IMR-90 (cell line): ENCODE results near the gene MBIP. TPM values are rescaled to one million over a fixed set of nuclear protein-coding genes. Genes with fewer than 3 reads are reported as not detected.

Experiments
- ATAC-seq: fragments of 200-7000 bp; cut with Tn5 transposase; 2 replicates; pipeline ENCODE4 v1.9.1; 2020; ENCODE audit warnings: low read depth, mild to moderate bottlenecking, moderate library complexity
- BruUV-seq: library from RNA; stranded (reverse); fragments of 400-500 nt; replicated peaks from 2 replicates; lab custom pipeline; 2021; lab: Mats Ljungman, UMichigan
- CTCF ChIA-PET: fragments of 300-600 bp; formaldehyde crosslinking; extraction: SDS; loops from one replicate; lab custom pipeline; 2021; ENCODE audit warnings: antibody characterized with exemption; lab: Yijun Ruan, JAX
- POLR2A ChIA-PET: fragments of 300-600 bp; sonication (Branson Sonifier 250); formaldehyde crosslinking; loops from one replicate; lab custom pipeline; 2022; ENCODE audit warnings: antibody characterized with exemption; ENCODE audit not compliant: unreplicated experiment; lab: Charles Lee
- DNase-seq: peaks from one replicate; pipeline ENCODE4 v3.0.0; 2013
- H2AFZ ChIP-seq: replicated peaks from 2 replicates; pipeline ENCODE3; 2013; ENCODE audit warnings: low read length, mild to moderate bottlenecking; ENCODE audit not compliant: poor library complexity
- H2AK5ac ChIP-seq: 2 replicates; pipeline ENCODE4 v1.6.1; 2013; ENCODE audit warnings: low read depth, low read length, inconsistent platforms
- H2AK9ac ChIP-seq: replicated peaks from 2 replicates; pipeline ENCODE3; 2013; ENCODE audit warnings: mild to moderate bottlenecking, low read depth, low read length, moderate library complexity; ENCODE audit not compliant: poor library complexity
- H2BK120ac ChIP-seq: 2 replicates; pipeline ENCODE4 v1.6.1; 2013; ENCODE audit warnings: low read depth, low read length, inconsistent platforms
- H2BK15ac ChIP-seq: 3 replicates; pipeline ENCODE4 v1.6.1; 2013; ENCODE audit warnings: low read depth, low read length, inconsistent platforms
- H2BK20ac ChIP-seq: 2 replicates; pipeline ENCODE4 v1.6.1; 2013; ENCODE audit warnings: low read depth, mild to moderate bottlenecking, inconsistent platforms, low read length, moderate library complexity
- H2BK5ac ChIP-seq: 2 replicates; pipeline ENCODE4 v1.6.1; 2013; ENCODE audit warnings: mild to moderate bottlenecking, low read depth, low read length, inconsistent platforms; ENCODE audit not compliant: poor library complexity, severe bottlenecking
- H3K14ac ChIP-seq: replicated peaks from 2 replicates; pipeline ENCODE4 v1.6.1; 2013; ENCODE audit warnings: low read depth, low read length, inconsistent platforms
- H3K18ac ChIP-seq: 2 replicates; pipeline ENCODE4 v1.6.1; 2013; ENCODE audit warnings: low read depth, low read length, control low read depth
- H3K23ac ChIP-seq: 2 replicates; pipeline ENCODE4 v1.6.1; 2013; ENCODE audit warnings: low read depth, low read length, inconsistent platforms
- H3K27ac ChIP-seq: 2 replicates; pipeline ENCODE4 v1.5.1; 2013; ENCODE audit warnings: mild to moderate bottlenecking, control low read depth, low read length; ENCODE audit not compliant: insufficient read depth
- H3K27me3 ChIP-seq: 2 replicates; pipeline ENCODE4 v1.6.1; 2013; ENCODE audit warnings: low read length; ENCODE audit not compliant: control insufficient read depth, insufficient read depth
- H3K36me3 ChIP-seq: 2 replicates; pipeline ENCODE4 v1.6.1; 2013; ENCODE audit warnings: low read length, mixed read lengths; ENCODE audit not compliant: control insufficient read depth, insufficient read depth
- H3K4ac ChIP-seq: 2 replicates; pipeline ENCODE4 v1.6.1; 2013; ENCODE audit warnings: low read depth, low read length, inconsistent platforms
- H3K4me1 ChIP-seq: 2 replicates; pipeline ENCODE4 v1.6.1; 2013; ENCODE audit warnings: low read length, mixed read lengths; ENCODE audit not compliant: control insufficient read depth, insufficient read depth
- H3K4me2 ChIP-seq: 2 replicates; pipeline ENCODE4 v1.6.1; 2013; ENCODE audit warnings: low read depth, mild to moderate bottlenecking, control low read depth, low read length, moderate library complexity
- H3K4me3 ChIP-seq: 2 replicates; pipeline ENCODE4 v1.5.1; 2013; ENCODE audit warnings: low read depth, mild to moderate bottlenecking, control low read depth, low read length, moderate library complexity; ENCODE audit not compliant: insufficient read depth
- H3K56ac ChIP-seq: 2 replicates; pipeline ENCODE4 v1.6.1; 2013; ENCODE audit warnings: low read length, inconsistent platforms; ENCODE audit not compliant: insufficient read depth; ENCODE audit errors: extremely low read depth
- H3K79me1 ChIP-seq, 2 experiments: 2 replicates each; pipeline ENCODE4 v1.6.1; 2013; ENCODE audit warnings: low read length in 2 of 2, inconsistent platforms in 1 of 2, low read depth in 1 of 2
- H3K9ac ChIP-seq: 2 replicates; pipeline ENCODE4 v1.6.1; 2013; ENCODE audit warnings: low read depth, low read length, control low read depth
- H3K9me1 ChIP-seq: 2 replicates; pipeline ENCODE4 v1.6.1; 2013; ENCODE audit warnings: low read length, inconsistent platforms; ENCODE audit not compliant: insufficient read depth
- H3K9me3 ChIP-seq: 2 replicates; pipeline ENCODE4 v1.6.1; 2013; ENCODE audit warnings: low read length; ENCODE audit not compliant: control insufficient read depth, insufficient read depth
- H4K20me1 ChIP-seq: 2 replicates; pipeline ENCODE4 v1.6.1; 2013; ENCODE audit warnings: low read length, inconsistent platforms; ENCODE audit not compliant: insufficient read depth
- H4K5ac ChIP-seq: 2 replicates; pipeline ENCODE4 v1.6.1; 2013; ENCODE audit warnings: mild to moderate bottlenecking, low read depth, low read length, control low read depth
- H4K8ac ChIP-seq, 2 experiments: 2 replicates each; pipeline ENCODE4 v1.6.1; 2013; ENCODE audit warnings: low read depth in 2 of 2, low read length in 2 of 2, control low read depth in 1 of 2, inconsistent platforms in 1 of 2
- H4K91ac ChIP-seq: 2 replicates; pipeline ENCODE4 v1.6.1; 2013; ENCODE audit warnings: low read depth, low read length, inconsistent platforms; ENCODE audit not compliant: insufficient read depth
- BHLHE40 ChIP-seq: fragments of 150-350 bp; IDR thresholded peaks from 2 replicates; pipeline ENCODE4 v1.6.1; 2016; ENCODE audit warnings: mild to moderate bottlenecking, low read depth, low read length
- CEBPB ChIP-seq: IDR thresholded peaks from 2 replicates; pipeline ENCODE4 v1.6.1; 2012; ENCODE audit warnings: low read depth, low read length, improper control_type of control experiment
- CHD1 ChIP-seq: IDR thresholded peaks from 2 replicates; pipeline ENCODE4 v1.6.1; 2012; ENCODE audit warnings: low read depth, low read length, improper control_type of control experiment
- CTCF ChIP-seq: conservative IDR thresholded peaks from 2 replicates; pipeline ENCODE4 v1.5.1; 2012; ENCODE audit warnings: mild to moderate bottlenecking, low read depth, low read length, improper control_type of control experiment
- ELK1 ChIP-seq: fragments of 150-350 bp; IDR thresholded peaks from 2 replicates; pipeline ENCODE4 v1.6.1; 2016; ENCODE audit warnings: low read depth, mild to moderate bottlenecking, low read length, moderate library complexity, borderline replicate concordance
- FOS ChIP-seq: fragments of 150-350 bp; IDR thresholded peaks from 2 replicates; pipeline ENCODE4 v1.6.1; 2016; ENCODE audit warnings: low read depth, low read length
- MAFK ChIP-seq: IDR thresholded peaks from 2 replicates; pipeline ENCODE4 v1.6.1; 2012; ENCODE audit warnings: low read depth, low read length, improper control_type of control experiment
- MAZ ChIP-seq: IDR thresholded peaks from 2 replicates; pipeline ENCODE4 v1.6.1; 2012; ENCODE audit warnings: low read depth, mild to moderate bottlenecking, low read length, improper control_type of control experiment, moderate library complexity, borderline replicate concordance
- MXI1 ChIP-seq: IDR thresholded peaks from 2 replicates; pipeline ENCODE4 v1.6.1; 2012; ENCODE audit warnings: low read depth, mild to moderate bottlenecking, low read length, moderate library complexity, borderline replicate concordance
- NFE2L2 ChIP-seq: fragments of 150-350 bp; IDR thresholded peaks from 2 replicates; pipeline ENCODE4 v1.6.1; 2016; ENCODE audit warnings: low read depth, mild to moderate bottlenecking, low read length
- POLR2A ChIP-seq: IDR thresholded peaks from 2 replicates; pipeline ENCODE4 v1.6.1; 2012; ENCODE audit warnings: mild to moderate bottlenecking, low read depth, low read length
- RAD21 ChIP-seq: IDR thresholded peaks from 2 replicates; pipeline ENCODE4 v1.6.1; 2012; ENCODE audit warnings: low read length, improper control_type of control experiment
- RCOR1 ChIP-seq: IDR thresholded peaks from 2 replicates; pipeline ENCODE4 v1.6.1; 2012; ENCODE audit warnings: mild to moderate bottlenecking, low read length, improper control_type of control experiment; ENCODE audit not compliant: insufficient replicate concordance
- RFX5 ChIP-seq: IDR thresholded peaks from 2 replicates; pipeline ENCODE4 v1.8.0; 2012; ENCODE audit warnings: low read depth, mild to moderate bottlenecking, low read length, moderate library complexity
- SMC3 ChIP-seq: fragments of 150-350 bp; IDR thresholded peaks from 2 replicates; pipeline ENCODE4 v1.6.1; 2016; ENCODE audit warnings: low read depth, mild to moderate bottlenecking, antibody characterized with exemption, low read length, moderate library complexity
- USF2 ChIP-seq: fragments of 150-350 bp; IDR thresholded peaks from 2 replicates; pipeline ENCODE4 v1.6.1; 2017; ENCODE audit warnings: mild to moderate bottlenecking, antibody characterized with exemption, low read length, low read depth
- WGBS, 2 experiments: methylation state at CpG; one replicate each; pipeline versions ENCODE4 v1.1.5 to v1.1.7; 2013; ENCODE audit warnings: missing lambda C conversion rate in 2 of 2; ENCODE audit not compliant: insufficient read length in 1 of 2; ENCODE audit errors: extremely low coverage in 2 of 2; 5-methylcytosine and 5-hydroxymethylcytosine counted together
- dilution Hi-C: fragments of 300-500 bp; cut with HindIII; formaldehyde crosslinking; loops from one replicate; pipeline ENCODE4 v1.14.3; 2018; ENCODE audit warnings: low sequenced_read_pairs; ENCODE audit not compliant: unreplicated experiment
- in situ Hi-C: fragments of 300-500 bp; cut with MboI; formaldehyde crosslinking; loops from 3 replicates; pipeline ENCODE4 v1.14.3; 2019; ENCODE audit warnings: low sequenced_read_pairs, inconsistent platforms, mixed read lengths
- intact Hi-C: fragments of 100-400 bp; cut with micrococcal nuclease; formaldehyde crosslinking; loops from 2 replicates; pipeline ENCODE4 v1.10.0; 2022
- polyA plus RNA-seq, 3 experiments: library from polyadenylated mRNA; depleted of rRNA; stranded (reverse); fragments of >200 nt; gene quantifications; 2 replicates each; pipeline ENCODE4 v1.2.3, GENCODE V29; 2012; ENCODE audit warnings: low replicate concordance in 1 of 3
- total RNA-seq: library from RNA; depleted of rRNA; stranded (reverse); fragments of >200 nt; gene quantifications from 2 replicates; pipeline ENCODE4 v1.2.3, GENCODE V29; 2012

MBIP gene
- total and polyA plus RNA-seq, 2 of the 4 experiments (the other 2 are of a cell fraction): 9.3 to 17.4 TPM

DNA sequence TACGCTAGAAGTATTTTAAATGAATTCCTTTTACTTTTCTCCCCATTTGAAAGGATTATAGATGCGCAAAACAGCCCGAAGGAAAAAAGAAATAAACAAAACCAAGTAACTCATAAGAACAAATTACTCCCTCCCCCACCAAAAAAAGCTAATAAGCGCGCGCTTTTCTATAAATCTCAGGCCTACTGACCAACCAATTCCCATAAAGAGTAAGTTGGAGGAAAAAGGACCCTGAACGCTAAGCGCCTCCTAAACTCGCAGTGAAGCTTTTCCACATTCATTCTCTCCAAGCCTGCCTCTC, 588 bp downstream of the MBIP start:
- Histone ChIP-seq H3K36me3 (no peaks in the 10 kb centered on the region), H3K27ac (peak overlapping the region; percentile 84), H3K4me3 (peak overlapping the region; percentile 77), H4K20me1 (peaks cover 4% of the 10 kb centered on the region; the same call in 1 of the 2 replicates), H4K91ac (peak overlapping the region; percentile 88; the same call in 1 of the 2 replicates), H2BK5ac (peak overlapping the region; percentile 71), H3K4ac (peak overlapping the region; percentile 81), H4K5ac (peak overlapping the region; percentile 76; the same call in 1 of the 2 replicates), H3K14ac (peak overlapping the region; percentile 78; the same call in 1 of the 2 replicates), H2AK9ac (peak overlapping the region; percentile 86), H3K27me3 (no peaks in the 10 kb centered on the region), H2AFZ (peak overlapping the region; percentile 98), H4K8ac (peak overlapping the region; percentile 92 to 96), H2AK5ac (no peak overlapping the region), H3K79me1 (peaks cover 3 to 12% of the 10 kb centered on the region in 2 experiments; a peak in 3 of 4 replicates), H3K4me2 (peak overlapping the region; percentile 22), H3K18ac (no peak overlapping the region), H3K9me3 (no peaks in the 10 kb centered on the region), H3K9me1 (no peaks in the 10 kb centered on the region), H3K9ac (peak overlapping the region; percentile 93), H2BK20ac (no peak overlapping the region), H3K23ac (peak overlapping the region; percentile 63; the same call in 1 of the 2 replicates), H3K4me1 (no peaks in the 10 kb centered on the region), H3K56ac (peak overlapping the region; percentile 89; the same call in 1 of the 2 replicates), H2BK15ac (no peak overlapping the region), H2BK120ac (peak overlapping the region; percentile 63; the same call in 1 of the 2 replicates)
- ATAC-seq: no peak
- TF ChIP-seq SMC3: no peak
- TF ChIP-seq RFX5: no peak
- TF ChIP-seq RAD21: no peak
- TF ChIP-seq MXI1: no peak
- TF ChIP-seq POLR2A: no peak
- TF ChIP-seq ELK1: no peak
- TF ChIP-seq CTCF: no peak
- TF ChIP-seq USF2: no peak
- no peak for TF ChIP-seq RCOR1
- TF ChIP-seq BHLHE40: no peak
- no peak for TF ChIP-seq FOS
- no peak for TF ChIP-seq CEBPB
- no peak for TF ChIP-seq MAFK
- no peak for TF ChIP-seq MAZ
- TF ChIP-seq CHD1: no peak
- TF ChIP-seq NFE2L2: no peak
- ChIA-PET POLR2A (no interaction called here), CTCF (no interaction called here)
- DNase-seq: peak; percentile 10
- dilution Hi-C loops (no loop called here), intact Hi-C loops (loop anchor here (1.0 kb wide), 2 partner anchors 54 to 250 kb away; no protein-coding TSS in a partner anchor), in situ Hi-C loops (no loop called here)
- no TSS peak for BruUV-seq
- no CpG with 5 or more reads among the region's 9 CpGs for WGBS, 2 experiments
